Activated effector memory CD4-positive, alpha-beta T cell treated with anti-CD3 and anti-CD28 coated beads, Interleukin-2, amount 50 U/mL, for 16 hours (primary cell): ENCODE results near the gene GPR62.
A peak's percentile ranks its signal among the peaks of the same experiment; 100 is the strongest.
"Not testable (repeated sequence)": the region's sequence is repeated elsewhere in the genome, so short reads cannot be mapped to it uniquely, and the experiment has no call there.

ENCODE experiments used
- DNase-seq: peaks from one replicate; pipeline ENCODE4 v3.0.0-alpha.2; 2020

The GPR62 gene, protein sequence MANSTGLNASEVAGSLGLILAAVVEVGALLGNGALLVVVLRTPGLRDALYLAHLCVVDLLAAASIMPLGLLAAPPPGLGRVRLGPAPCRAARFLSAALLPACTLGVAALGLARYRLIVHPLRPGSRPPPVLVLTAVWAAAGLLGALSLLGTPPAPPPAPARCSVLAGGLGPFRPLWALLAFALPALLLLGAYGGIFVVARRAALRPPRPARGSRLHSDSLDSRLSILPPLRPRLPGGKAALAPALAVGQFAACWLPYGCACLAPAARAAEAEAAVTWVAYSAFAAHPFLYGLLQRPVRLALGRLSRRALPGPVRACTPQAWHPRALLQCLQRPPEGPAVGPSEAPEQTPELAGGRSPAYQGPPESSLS

DNA sequence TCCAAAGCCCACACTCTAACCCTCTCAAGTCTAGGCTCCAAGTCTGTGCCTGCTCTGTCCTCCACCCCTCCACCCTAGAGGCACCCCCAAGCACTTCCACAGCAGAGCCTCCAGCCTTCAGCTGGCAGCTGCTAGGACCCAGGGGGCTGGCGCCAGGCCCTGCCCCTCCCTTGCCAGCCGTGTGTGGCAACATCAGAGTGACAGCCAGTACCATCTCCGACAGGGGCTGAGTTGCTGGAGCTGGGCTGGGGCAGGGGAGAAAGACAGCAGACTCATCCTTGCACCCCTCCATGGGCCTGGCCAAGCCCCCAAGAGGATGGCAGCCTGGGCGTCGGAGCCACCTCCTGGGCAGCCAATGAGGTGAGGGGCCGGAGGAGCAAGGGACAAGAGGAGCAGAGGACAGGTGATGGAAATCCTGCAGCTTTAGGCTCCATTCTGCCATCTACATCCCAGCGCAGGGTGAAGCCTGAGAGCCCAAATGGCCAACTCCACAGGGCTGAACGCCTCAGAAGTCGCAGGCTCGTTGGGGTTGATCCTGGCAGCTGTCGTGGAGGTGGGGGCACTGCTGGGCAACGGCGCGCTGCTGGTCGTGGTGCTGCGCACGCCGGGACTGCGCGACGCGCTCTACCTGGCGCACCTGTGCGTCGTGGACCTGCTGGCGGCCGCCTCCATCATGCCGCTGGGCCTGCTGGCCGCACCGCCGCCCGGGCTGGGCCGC, at the start of gene GPR62:
Gene GPR62 (plus strand): TSS at position 207 of the 718 bp plus-strand sequence. CDS start 272 bp downstream, at position 479.
- DNase-seq, result no peak

DNA sequence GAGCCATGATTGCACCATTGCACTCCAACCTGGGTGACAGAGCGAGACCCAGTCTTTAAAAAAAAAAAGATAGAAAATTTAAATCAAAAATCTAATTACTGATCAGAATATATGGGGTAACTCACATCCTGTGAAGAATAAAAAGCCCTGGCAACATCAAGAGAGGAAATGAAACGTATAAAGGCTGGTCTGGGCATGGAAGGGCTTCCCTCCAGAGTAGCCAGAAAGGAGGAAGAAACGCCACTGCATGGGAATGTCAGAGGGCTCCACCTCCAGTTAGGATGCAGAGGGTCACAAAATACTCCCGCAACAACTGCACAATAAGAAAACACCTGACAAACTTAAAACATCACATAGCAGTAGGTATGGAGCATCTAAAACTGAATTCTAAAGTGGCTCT, 47.2 kb upstream of the GPR62 start:
- no peak for DNase-seq

DNA sequence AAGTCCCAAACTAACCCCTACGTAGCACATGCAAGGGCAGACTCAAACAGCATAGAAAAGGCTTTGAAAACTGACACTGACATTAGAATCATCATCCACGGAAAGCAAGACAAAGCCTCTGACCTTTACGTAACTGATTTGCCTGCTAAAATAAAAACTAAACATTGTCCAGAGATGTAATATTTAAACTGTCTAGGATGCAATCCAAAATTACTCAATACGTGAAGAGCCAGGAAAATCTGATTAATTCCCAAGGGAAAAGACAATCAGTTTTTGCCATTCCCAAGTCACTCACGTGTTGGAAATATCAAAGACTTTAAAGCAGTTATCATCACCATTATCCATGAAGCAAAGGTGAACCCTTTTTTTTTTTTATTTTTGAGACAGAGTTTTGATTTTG, 38.8 kb upstream of the GPR62 start:
- DNase-seq, result no peak

DNA sequence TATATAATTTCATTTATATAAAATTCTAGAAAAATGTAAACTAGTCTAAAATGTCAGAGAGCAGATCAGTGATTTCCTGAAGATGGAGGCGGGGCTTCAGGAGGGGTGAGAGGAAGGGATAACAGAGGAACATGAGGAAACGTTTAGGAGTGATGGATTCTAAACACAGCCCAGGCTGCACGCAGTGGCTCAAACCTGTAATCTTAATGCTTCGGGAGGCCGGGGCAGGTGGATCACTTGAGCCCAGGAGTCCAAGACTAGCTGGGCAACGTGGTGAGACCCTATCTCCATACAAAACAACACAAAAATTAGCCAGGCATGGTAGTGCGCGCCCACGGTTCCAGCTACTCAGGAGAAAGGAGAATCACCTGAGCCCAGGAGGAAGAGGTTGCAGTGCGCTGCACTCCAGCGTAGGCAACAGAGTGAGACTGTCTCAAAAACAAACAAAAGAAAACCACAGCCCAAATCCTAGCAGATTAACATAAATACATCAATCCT, 34.1 kb upstream of the GPR62 start:
- peak; percentile 51 for DNase-seq

DNA sequence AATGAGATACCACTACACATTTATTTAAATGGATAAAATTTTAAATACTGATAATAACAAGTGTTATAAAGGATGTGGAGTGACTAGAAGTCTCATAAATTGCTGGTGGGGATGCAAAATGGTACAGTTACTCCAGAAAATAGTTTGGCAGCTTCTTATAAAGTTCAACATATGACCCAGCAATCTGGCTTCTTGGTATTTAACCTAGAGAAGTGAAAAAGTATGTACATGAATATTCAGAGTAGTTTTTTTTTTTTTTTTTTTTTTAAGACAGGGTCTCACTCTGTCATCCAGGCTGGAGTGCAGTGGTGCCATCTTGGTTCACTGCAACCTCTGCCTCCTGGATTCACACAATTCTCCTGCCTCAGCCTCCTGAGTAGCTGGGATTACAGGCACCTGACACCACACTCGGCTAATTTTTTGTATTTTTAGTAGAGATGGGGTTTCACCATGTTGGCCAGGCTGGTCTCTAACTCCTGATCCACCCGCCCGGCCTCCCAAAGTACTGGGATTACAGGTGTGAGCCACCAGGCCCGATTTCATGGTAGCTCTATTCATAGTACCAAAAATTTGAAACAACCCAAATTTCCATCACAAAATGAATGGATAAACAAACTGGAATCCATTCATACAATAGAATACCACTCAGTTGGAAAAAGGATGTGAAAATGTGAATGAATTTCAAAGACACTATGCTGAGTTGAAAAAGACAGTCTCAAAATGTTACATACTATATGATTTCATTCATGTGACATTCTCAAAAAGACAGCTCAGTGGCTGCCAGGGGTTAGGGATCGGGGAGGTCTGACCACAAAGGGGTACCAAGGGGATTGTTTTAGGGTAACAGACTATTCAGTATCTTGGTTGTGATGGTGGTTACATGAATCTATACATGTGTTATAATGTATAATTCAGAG, 27.9 kb upstream of the GPR62 start:
- DNase-seq, result no peak

DNA sequence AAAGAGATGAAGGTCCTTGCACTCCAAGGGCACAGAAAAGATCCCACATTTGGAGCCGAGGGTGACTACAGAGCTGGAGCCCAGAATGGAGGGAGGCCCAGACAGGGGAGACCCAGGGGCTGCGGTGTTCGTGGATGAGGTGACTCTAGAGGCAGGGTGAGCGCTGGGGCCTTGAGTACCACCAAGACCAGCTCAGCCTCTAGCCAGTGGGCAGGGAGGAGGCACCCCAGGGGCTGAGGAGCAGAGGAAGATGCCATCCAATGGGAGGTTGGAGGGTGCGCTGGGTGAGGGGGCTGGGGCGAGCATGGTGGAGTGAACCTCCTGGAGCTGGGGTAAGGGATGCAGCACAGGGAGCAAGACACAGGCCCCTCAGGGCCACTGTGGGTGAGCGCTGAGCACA, 26.7 kb upstream of the GPR62 start:
- DNase-seq, result no peak

DNA sequence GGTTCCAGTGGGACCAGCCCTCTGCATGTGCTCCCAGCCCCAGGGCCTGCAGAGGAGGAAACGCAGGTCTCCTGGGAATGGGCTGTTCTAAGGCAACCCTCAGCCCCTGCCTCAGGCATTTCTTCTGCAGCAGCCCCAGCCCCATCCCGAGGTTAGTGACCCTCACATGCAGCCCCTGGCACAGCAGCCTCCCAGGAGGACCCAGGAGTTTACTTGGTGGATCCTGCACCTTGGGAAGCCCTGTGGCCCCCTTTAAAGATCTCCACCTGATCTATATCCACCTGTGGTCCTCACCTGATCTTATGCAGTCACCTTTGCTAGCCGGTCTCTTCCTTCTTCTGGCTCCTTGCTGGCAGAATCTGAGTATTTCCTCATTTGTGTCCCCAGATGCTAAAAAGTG, 26.2 kb upstream of the GPR62 start:
- DNase-seq, result not testable (repeated sequence)

DNA sequence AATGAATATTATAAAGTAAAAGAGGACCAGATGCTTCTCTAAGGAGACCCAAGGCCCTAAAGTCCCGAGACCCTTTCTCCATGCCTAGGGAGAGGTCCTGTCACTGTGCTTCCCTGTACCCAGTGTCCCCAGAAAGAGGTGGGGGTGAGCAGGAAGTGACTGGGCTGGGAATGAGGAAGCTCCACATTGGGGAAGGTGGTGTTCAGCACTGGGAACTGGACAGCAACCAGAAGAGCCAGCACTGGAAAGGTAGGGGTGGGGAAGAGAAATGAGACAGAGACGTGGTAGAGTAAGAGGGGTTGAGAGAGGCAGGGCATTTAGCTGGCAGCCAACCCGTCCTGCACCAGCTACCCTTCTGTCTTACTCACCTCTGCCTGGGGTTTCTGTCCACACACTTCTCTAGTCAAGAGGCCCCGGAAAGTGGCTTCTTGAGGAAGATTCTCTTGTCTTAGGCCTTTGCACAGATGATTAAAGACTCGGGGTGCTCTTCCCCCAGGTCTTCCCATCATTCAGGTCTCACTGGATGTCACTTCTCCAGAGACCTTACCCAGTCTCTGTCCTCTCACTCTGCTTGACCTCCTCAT, 25.7 kb upstream of the GPR62 start:
- no peak for DNase-seq

DNA sequence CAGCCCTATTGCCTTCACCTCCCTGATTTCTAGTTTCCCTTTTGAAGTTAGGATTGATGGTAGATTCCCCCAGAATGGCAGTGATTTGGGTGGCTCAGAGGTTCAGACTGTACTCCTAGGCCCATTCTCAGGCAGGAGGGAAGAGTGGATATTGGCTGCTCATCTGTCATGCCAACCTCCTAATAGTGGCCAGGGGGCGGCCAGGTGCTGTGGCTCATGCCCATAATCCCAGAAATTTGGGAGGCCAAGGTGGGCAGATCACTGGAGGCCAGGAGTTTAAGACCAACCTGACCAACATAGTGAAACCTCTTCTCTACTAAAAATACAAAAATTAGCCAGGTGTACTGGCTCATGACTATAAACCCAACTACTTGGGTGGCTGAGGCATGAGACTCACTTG, 24.7 kb upstream of the GPR62 start:
- no peak for DNase-seq

DNA sequence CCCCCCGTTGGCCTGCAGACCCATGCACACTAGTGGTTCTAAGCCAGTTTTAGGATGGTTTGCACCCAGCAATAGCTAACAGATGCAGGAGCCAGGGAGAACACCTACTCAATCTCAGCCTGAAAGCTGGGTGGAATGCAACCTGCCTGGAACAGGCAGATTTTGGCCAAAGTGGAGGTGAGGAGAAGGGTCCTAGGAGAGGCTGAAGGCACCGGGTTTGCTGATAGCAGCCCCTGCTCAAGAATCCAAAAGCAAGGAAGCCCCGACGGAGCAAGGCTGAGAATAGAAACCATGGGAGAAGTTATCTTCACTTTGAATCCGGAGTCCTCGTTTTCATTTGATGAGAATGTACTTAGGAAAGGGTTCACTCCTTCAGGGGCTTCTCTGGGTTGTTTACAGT, 23.4 kb upstream of the GPR62 start:
- DNase-seq, result no peak

DNA sequence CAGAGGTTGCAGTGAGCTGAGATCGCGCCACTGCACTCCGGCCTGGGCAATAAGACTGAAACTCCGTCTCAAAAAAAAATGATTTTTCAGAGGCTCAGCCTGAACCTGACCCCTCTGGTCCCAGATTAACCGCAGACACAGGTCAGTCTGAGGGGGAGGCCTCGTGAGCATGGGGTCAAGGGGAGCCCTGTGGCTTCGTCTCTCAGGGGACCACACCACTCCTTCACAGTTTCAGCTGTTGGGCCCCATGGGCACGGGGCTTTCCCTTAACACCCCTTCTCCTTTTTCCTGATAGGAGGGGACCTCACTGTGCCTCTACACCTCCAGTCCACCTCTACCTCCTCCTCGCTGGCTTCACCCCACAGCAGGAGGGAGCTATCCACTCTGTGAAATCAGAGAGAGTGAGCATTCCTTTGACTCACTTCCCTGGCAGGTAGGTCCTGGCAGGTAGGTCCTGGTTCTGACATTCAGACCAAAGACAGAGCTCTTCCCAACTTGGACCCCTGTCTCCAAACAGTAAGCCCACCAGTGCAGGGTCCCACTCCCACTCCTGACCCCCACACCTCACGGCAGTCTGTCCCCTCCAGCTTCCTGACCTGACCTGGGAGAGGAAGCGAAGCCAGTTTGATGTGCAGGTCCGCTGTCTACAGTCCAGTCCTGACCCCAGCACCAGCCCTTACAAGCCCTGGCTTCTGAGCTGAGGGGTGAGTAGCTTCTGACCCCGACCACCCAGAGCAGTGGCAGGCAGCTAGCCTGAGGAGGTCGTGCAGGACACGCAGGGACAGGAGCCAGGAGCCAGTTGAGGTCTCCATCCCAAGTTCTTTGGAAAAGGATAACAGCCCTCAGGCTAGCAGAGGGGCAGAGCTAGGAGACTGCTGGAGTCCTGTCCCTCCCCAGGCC, 22.5 kb upstream of the GPR62 start:
- no peak for DNase-seq

DNA sequence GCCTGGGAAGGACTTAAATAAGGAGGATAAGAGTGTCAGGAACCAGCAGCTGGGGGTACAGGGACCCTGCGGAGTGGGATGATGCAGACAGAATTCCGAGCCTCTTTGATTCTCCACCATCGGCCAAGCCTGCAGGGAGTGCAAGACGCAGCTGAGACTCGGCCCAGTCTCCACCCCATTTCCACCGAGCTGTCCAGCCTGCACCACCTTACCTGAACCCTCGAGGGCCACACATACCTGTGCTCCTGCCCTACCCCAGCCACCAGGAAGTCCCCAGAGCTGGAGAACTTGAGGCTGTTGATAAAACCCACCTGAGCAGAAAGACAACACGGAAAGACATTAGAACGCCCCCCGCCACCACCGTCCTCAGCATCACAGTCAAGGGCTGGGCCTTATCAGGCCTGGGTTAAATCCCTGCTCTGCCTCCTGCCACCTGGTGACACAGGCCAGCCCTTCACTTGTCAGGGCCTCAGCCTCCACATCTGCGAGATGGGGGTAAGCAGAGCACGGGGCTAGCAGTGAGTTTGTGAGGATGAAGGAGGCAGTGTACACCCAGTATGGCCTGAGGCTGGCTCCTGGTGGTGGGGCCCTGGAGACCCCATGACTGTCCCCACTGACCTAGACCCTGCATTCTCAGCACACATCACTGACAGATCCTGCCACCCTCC, 21.6 kb upstream of the GPR62 start:
- DNase-seq, result no peak

DNA sequence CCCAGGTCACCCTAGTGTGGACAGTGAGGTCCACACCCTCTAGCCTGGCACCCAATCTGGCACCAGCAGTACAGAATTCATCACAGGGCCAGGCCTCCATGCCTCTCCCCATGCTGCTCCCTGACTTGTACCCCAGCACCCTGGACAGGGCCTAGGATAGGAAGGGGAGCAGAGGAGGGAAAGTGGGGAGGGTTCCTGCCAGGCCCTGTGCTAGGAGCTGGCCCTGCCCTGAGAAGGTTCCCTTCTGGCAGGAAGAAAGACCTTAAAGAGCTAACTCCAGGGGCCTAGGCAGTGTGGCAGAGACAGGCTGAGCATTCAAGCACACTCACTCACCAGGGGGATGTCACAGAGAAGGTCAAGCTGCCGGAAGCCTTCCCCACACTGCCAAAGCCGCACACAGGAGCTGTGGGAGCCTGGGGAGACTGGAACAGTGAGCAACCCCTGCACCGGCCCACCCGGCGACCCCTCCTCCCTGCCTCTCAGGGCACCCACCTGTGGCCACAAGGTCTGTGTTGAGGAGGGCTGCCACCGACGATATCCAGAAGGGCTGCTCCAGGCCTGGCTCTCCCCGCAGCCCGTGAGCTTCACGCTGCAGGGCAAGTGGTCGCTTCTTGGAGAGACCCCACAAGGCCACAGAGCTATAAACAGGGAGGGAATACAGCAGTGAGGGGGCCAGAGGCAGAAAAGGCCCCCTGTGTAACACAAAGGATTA, 20.9 kb upstream of the GPR62 start:
- no peak for DNase-seq

DNA sequence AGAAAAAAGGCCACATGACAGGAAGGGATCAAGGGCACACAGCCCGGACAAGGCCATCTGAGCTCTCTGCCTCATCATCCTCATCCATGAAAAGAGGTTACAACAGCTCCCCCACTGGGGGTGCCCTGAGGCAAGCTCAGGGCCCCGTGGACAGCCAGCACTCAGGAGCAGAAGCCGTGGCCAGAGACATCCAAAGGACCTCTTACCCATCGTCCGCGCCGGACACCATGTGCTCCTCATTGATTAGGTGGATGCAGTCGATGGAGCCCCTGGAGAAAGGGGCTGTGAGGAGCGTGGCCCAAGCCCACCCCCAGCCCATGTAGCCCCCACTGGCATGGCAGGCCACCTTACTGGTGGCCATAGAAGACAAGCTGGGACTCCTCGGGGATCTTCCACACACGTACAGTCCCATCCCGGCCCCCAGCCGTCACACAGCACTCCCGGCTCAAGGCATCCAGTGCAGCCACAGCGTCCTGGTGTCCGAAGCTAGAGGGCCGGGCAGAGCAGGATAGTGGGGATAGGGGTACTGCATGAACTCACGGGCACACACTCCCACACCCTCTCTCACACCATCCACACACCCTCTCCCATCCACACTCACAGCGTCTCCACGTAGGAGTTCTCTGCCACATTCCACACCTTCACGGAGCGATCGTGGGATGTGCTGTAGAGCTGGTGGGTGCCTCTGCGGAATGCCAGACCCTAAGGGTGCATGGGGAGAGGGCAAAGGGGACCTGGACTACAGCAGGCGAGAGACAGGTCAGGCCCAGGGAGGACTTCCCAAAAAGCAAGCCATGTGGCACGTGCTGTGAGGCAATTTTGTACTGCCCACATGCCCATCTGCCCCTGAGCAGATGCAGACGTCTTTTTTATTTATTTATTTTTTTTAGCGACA, 19.9 kb upstream of the GPR62 start:
- DNase-seq, result no peak

DNA sequence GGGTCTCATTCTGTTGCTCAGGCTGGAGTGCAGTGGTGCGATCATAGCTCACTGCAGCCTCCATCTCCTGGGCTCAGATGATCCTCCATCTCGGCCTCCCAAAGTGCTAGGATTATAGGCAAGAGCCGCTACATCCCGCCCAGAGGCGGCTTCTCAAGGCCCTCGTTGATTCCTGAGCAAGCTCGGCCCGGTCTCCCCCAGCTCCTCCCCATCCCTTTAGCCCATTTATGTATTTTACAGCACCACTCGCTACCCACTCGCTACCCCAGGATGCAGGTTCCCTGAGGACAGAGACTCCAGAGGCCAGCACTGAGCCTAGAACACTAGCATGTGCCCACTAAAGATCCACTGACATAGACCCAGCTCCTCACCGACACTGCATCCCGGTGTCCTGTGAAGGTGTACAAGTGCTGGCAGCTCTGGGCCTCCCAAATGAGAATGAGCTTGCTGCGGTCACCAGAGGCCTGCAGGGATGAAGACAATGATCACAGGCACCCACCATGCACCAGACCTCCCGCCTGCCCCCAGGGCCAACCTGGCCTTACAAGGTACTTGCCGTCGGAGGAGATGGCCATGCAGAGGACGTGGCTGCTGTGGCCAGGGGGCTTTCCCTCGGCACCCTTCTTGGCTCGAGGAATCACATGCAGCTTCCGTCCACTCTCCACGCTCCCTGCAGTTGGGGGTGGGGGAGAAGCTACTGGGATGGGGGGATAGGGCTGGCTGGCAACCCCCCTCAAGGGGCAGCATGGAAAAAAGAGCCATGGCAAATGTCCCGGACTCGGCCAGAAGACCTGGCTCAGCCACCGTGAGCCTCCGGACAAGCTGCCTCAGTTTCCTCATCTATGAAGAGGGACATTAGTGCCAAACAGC, 19.1 kb upstream of the GPR62 start:
- no peak for DNase-seq

DNA sequence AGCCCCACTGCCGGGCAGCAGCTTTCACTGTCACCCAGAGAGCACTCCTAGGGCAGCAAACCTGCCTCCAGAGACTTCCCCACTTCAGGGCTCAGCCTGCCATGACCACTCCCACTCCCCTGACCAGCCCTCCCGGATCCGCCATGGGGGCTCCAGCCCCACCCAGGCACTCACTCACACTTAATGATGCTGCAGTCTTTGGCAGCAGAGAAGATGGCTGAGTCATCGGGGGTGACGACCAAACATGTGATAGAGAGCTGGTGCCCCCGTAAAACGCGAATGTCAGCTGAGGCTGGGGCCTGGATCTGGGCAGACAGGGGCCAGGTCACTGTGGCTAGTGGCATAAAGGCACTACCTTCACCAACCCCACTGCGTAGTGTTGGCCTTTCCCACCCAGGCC, 18.2 kb upstream of the GPR62 start:
- no peak for DNase-seq

DNA sequence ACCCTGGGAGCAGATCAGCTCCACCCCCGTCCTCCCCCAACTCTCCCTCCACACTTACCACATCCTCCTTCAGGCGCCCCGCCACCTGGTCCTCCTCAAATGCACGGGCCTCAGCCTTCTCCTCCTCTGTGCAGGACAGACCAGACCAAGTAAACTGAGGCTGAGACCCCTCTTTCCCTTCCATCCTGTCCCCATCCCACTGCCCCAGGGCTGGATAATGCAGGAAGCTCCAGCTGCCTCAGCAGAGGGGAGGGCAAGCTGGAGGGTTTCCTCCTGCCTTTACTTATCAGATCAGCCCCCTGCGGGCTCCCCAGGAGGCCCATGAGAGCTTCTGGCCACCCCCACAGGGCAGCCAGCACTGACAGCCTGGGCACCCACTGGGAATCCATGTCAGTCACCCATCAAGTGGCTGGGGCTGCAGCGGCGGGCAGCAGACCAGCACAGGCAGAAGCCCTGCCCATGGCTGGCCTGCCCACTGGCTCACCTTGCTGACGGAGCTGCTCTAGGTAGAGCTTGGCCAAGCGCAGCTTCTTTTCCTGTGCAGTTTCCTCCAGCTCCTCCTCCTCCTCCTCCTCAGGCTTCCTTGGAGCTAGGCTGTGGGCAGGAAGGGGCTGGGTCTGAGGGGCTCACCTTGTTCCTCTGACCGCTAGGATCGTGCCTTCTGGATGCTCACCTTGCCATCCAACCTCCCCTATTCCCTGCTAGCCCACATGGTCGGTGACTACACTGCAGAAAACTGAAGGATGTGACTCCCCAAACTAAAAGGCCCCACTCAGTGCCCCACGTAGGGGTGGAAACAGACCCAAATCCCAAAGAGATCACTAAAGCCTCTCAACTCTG, 17.4 kb upstream of the GPR62 start:
- DNase-seq, result no peak
